ENCODE measurements around the gene TNRC6C.

The TNRC6C gene

GRCh38 chr17:78143214-78144146, 185.0 kb downstream of the TNRC6C start:
- DNase-seq, result no peak

GRCh38 chr17:78144147-78144719, 185.7 kb downstream of the TNRC6C start:
- DNase-seq, result no peak

GRCh38 chr17:78144736-78145641, 186.5 kb downstream of the TNRC6C start:
- DNase-seq, result no peak

- no peak for DNase-seq
Measured at GRCh38 chr17:78146471-78146869, 188.0 kb downstream of the TNRC6C start.

GRCh38 chr17:78146881-78147280, 188.4 kb downstream of the TNRC6C start:
- DNase-seq, result no peak

- DNase-seq, result no peak
Measured at GRCh38 chr17:78147315-78147998, 189.0 kb downstream of the TNRC6C start.

- no peak for DNase-seq
Measured at GRCh38 chr17:78148286-78149016, 189.9 kb downstream of the TNRC6C start.

GRCh38 chr17:78151514-78152008, 193.1 kb downstream of the TNRC6C start:
- no peak for DNase-seq

- no peak for DNase-seq
Measured at GRCh38 chr17:78154903-78155811, 196.7 kb downstream of the TNRC6C start.

All from NCI-H1436 treated with DMSO at 0.1 percent for 48 hours (cell line).